Suprapubic skin (tissue), 4 donors: ENCODE results near the gene CLIC4.

Source experiments
- CTCF ChIP-seq, 2 donors: fragments of 200-600 bp in 1 of 2; fragments of 450-650 bp in 1 of 2; sonication (generic) in 1 of 2; IDR thresholded peaks; one replicate each; pipeline ENCODE4 v1.5.1; 2016 to 2019; ENCODE audit warnings: antibody characterized with exemption in 2 of 2, mild to moderate bottlenecking in 1 of 2, moderate library complexity in 1 of 2
- POLR2A ChIP-seq, 2 donors: fragments of 450-650 bp; IDR thresholded peaks; one replicate each; pipeline ENCODE4 v1.6.1; 2017; ENCODE audit warnings: antibody characterized with exemption in 2 of 2, mild to moderate bottlenecking in 2 of 2, moderate library complexity in 2 of 2
- POLR2AphosphoS5 ChIP-seq, 3 donors: sonication (generic); formaldehyde crosslinking; IDR thresholded peaks; one replicate each; pipeline ENCODE4 v1.6.1; 2017; ENCODE audit warnings: antibody characterized with exemption in 3 of 3

GRCh38 chr1:24708938-24709337 lies 36.3 kb upstream of the CLIC4 start:
- no peak for TF ChIP-seq CTCF (IDR thresholded peaks at IDR 0.05)
- no peak for TF ChIP-seq POLR2AphosphoS5 (IDR thresholded peaks at IDR 0.05)
- TF ChIP-seq POLR2A (IDR thresholded peaks at IDR 0.05): no peak
